GM21619 (cell line): ENCODE results near the gene PLCL2.

Experiments used
- ATAC-seq: cut with Tn5 transposase; IDR thresholded peaks from one replicate; pipeline ENCODE4 v1.9.1; 2021; ENCODE audit not compliant: unreplicated experiment

The PLCL2 gene

GRCh38 chr3:16884748-16885592 is at the start of gene PLCL2:
TSS of gene PLCL2 (plus strand) at chr3:16884955. CDS start at chr3:16885040, 85 bp downstream.
- ATAC-seq: peak; percentile 31

- no peak for ATAC-seq
These were observed 48.1 kb upstream of the PLCL2 start for GRCh38 chr3:16836505-16837237.

GRCh38 chr3:16837602-16838001 is 47.2 kb upstream of the PLCL2 start:
- no peak for ATAC-seq

GRCh38 chr3:16838561-16838960 is 46.2 kb upstream of the PLCL2 start:
- ATAC-seq: no peak

GRCh38 chr3:16839271-16840100 is 45.3 kb upstream of the PLCL2 start:
- ATAC-seq: no peak

- no peak for ATAC-seq
These were observed 44.7 kb upstream of the PLCL2 start for GRCh38 chr3:16840101-16840424.

- ATAC-seq: no peak
These were observed 43.6 kb upstream of the PLCL2 start for GRCh38 chr3:16841041-16841753.

- ATAC-seq: peak; percentile 63
These were observed 42.9 kb upstream of the PLCL2 start for GRCh38 chr3:16841904-16842271.

- peak; percentile 75 for ATAC-seq
These were observed 42.2 kb upstream of the PLCL2 start for GRCh38 chr3:16842272-16843270.

- ATAC-seq: no peak
These were observed 40.5 kb upstream of the PLCL2 start for GRCh38 chr3:16844222-16844621.

- no peak for ATAC-seq
These were observed 40.0 kb upstream of the PLCL2 start for GRCh38 chr3:16844791-16845190.

GRCh38 chr3:16846373-16847080 is 38.2 kb upstream of the PLCL2 start:
- ATAC-seq: no peak

GRCh38 chr3:16848007-16848406 is 36.7 kb upstream of the PLCL2 start:
- ATAC-seq: peak; percentile 39

GRCh38 chr3:16849229-16849628 is 35.5 kb upstream of the PLCL2 start:
- ATAC-seq: peak; percentile 85

- no peak for ATAC-seq
These were observed 35.0 kb upstream of the PLCL2 start for GRCh38 chr3:16849795-16850194.

- no peak for ATAC-seq
These were observed 29.3 kb upstream of the PLCL2 start for GRCh38 chr3:16855497-16855896.

- no peak for ATAC-seq
These were observed 24.5 kb upstream of the PLCL2 start for GRCh38 chr3:16860234-16860633.

GRCh38 chr3:16861432-16861831 is 23.3 kb upstream of the PLCL2 start:
- ATAC-seq: no peak
